ENCODE measurements around the gene KRT24. TPM values are rescaled to one million over a fixed set of nuclear protein-coding genes. Genes with fewer than 3 reads are reported as not detected.

Gene KRT24
- total and polyA plus RNA-seq, 2 of the 4 experiments (the other 2 are of a cell fraction): not detected

GRCh38 chr17:40750391-40750790, 46.8 kb upstream of the KRT24 start:
- no peak overlapping the region for H3K18ac ChIP-seq (ENCODE audit: low read depth, low read length)
- H2AFZ ChIP-seq (replicated peaks; ENCODE audit: low read length, poor library complexity): no peak overlapping the region
- no peak overlapping the region for H2BK20ac ChIP-seq (ENCODE audit: low read depth, low read length)
- ATAC-seq (ENCODE audit: low read depth) (no peak), DNase-seq (no peak)
- 57% methylated on average over 3 of the region's 6 CpGs; no CpG with 5 or more reads in 1 of the 2 experiments for whole genome bisulfite sequencing, 2 experiments (ENCODE audit: extremely low coverage in 2 of 2, insufficient read length in 1 of 2)
- H3K23ac ChIP-seq (ENCODE audit: low read depth, low read length): no peak overlapping the region
- H2AK9ac ChIP-seq (replicated peaks; ENCODE audit: low read depth, low read length, poor library complexity): no peak overlapping the region
- no peaks in the 10 kb centered on the region for H3K4me1 ChIP-seq (ENCODE audit: control insufficient read depth, insufficient read depth, low read length)
- no peak overlapping the region for H3K4ac ChIP-seq (ENCODE audit: low read depth, low read length)
- no peaks in the 10 kb centered on the region for H4K20me1 ChIP-seq (ENCODE audit: insufficient read depth, low read length)
- no TSS peak for BruUV-seq (replicated peaks)
- H3K9me1 ChIP-seq (ENCODE audit: insufficient read depth, low read length): no peaks in the 10 kb centered on the region
- H3K27ac ChIP-seq (ENCODE audit: insufficient read depth, low read length): no peak overlapping the region
- ChIA-PET CTCF (no interaction called here), POLR2A (ENCODE audit: unreplicated experiment) (interaction anchor here (0.8 kb wide), 1 partner anchor 938 kb away, joined by 3 read pairs; no protein-coding TSS in a partner anchor)
- H3K4me2 ChIP-seq (ENCODE audit: low read depth, low read length): no peak overlapping the region
- TF ChIP-seq BHLHE40 (IDR thresholded peaks at IDR 0.05; ENCODE audit: low read depth, low read length) (no peak), CTCF (conservative IDR thresholded peaks at IDR 0.05; ENCODE audit: low read depth, low read length) (no peak), MAZ (IDR thresholded peaks at IDR 0.05; ENCODE audit: borderline replicate concordance, low read depth, low read length) (no peak), USF2 (IDR thresholded peaks at IDR 0.05; ENCODE audit: low read depth, low read length) (no peak), RFX5 (IDR thresholded peaks at IDR 0.05; ENCODE audit: low read depth, low read length) (no peak), MAFK (IDR thresholded peaks at IDR 0.05; ENCODE audit: low read depth, low read length) (no peak), NFE2L2 (IDR thresholded peaks at IDR 0.05; ENCODE audit: low read depth, low read length) (no peak), FOS (IDR thresholded peaks at IDR 0.05; ENCODE audit: low read depth, low read length) (no peak), SMC3 (IDR thresholded peaks at IDR 0.05; ENCODE audit: low read depth, low read length) (no peak), RCOR1 (IDR thresholded peaks at IDR 0.05; ENCODE audit: insufficient replicate concordance, low read length) (no peak), MXI1 (IDR thresholded peaks at IDR 0.05; ENCODE audit: borderline replicate concordance, low read depth, low read length) (no peak), CHD1 (IDR thresholded peaks at IDR 0.05; ENCODE audit: low read depth, low read length) (no peak), POLR2A (IDR thresholded peaks at IDR 0.05; ENCODE audit: low read depth, low read length) (no peak), CEBPB (IDR thresholded peaks at IDR 0.05; ENCODE audit: low read depth, low read length) (no peak), RAD21 (IDR thresholded peaks at IDR 0.05; ENCODE audit: low read length) (no peak)
- TF ChIP-seq, protein P1, sequence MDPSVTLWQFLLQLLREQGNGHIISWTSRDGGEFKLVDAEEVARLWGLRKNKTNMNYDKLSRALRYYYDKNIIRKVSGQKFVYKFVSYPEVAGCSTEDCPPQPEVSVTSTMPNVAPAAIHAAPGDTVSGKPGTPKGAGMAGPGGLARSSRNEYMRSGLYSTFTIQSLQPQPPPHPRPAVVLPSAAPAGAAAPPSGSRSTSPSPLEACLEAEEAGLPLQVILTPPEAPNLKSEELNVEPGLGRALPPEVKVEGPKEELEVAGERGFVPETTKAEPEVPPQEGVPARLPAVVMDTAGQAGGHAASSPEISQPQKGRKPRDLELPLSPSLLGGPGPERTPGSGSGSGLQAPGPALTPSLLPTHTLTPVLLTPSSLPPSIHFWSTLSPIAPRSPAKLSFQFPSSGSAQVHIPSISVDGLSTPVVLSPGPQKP (IDR thresholded peaks at IDR 0.05; ENCODE audit: borderline replicate concordance, low read depth, low read length): no peak
- no peak overlapping the region for H4K91ac ChIP-seq (ENCODE audit: insufficient read depth, low read depth, low read length)
- intact Hi-C loops (cut with micrococcal nuclease) (loop anchor here (10.0 kb wide), 1 partner anchor 46 kb away; the partner anchor contains the start of gene KRT24), dilution Hi-C loops (cut with HindIII; ENCODE audit: low sequenced_read_pairs, unreplicated experiment) (no loop called here), in situ Hi-C loops (cut with MboI; ENCODE audit: low sequenced_read_pairs) (no loop called here)
- H2BK5ac ChIP-seq (ENCODE audit: low read depth, low read length, poor library complexity, severe bottlenecking): no peak overlapping the region
- no peak overlapping the region for H3K14ac ChIP-seq (replicated peaks; ENCODE audit: low read depth, low read length)
- no peak overlapping the region for H2AK5ac ChIP-seq (ENCODE audit: low read depth, low read length)
- no peak overlapping the region for H3K4me3 ChIP-seq (ENCODE audit: insufficient read depth, low read depth, low read length)
- H2BK120ac ChIP-seq (ENCODE audit: low read depth, low read length): no peak overlapping the region
- H3K36me3 ChIP-seq (ENCODE audit: control insufficient read depth, insufficient read depth, low read length): no peaks in the 10 kb centered on the region
- H3K27me3 ChIP-seq (ENCODE audit: control insufficient read depth, insufficient read depth, low read length): peaks cover 24% of the 10 kb centered on the region
- H4K8ac ChIP-seq (ENCODE audit: low read depth in 2 of 2, low read length in 2 of 2): no peak overlapping the region
- H3K79me1 ChIP-seq (ENCODE audit: low read depth in 1 of 2, low read length in 2 of 2): no peaks in the 10 kb centered on the region
- H3K9me3 ChIP-seq (ENCODE audit: control insufficient read depth, insufficient read depth, low read length): no peaks in the 10 kb centered on the region
- no peak overlapping the region for H2BK15ac ChIP-seq (ENCODE audit: low read depth, low read length)
- H4K5ac ChIP-seq (ENCODE audit: low read depth, low read length): no peak overlapping the region
- H3K9ac ChIP-seq (ENCODE audit: low read depth, low read length): no peak overlapping the region
- no peak overlapping the region for H3K56ac ChIP-seq (ENCODE audit: extremely low read depth, insufficient read depth, low read length)

Data from IMR-90 (cell line).